Measurements from ENCODE around the gene GNAQ.
"Not testable (repeated sequence)": the region's sequence is repeated elsewhere in the genome, so short reads cannot be mapped to it uniquely, and the experiment has no call there.

Gene GNAQ

DNA sequence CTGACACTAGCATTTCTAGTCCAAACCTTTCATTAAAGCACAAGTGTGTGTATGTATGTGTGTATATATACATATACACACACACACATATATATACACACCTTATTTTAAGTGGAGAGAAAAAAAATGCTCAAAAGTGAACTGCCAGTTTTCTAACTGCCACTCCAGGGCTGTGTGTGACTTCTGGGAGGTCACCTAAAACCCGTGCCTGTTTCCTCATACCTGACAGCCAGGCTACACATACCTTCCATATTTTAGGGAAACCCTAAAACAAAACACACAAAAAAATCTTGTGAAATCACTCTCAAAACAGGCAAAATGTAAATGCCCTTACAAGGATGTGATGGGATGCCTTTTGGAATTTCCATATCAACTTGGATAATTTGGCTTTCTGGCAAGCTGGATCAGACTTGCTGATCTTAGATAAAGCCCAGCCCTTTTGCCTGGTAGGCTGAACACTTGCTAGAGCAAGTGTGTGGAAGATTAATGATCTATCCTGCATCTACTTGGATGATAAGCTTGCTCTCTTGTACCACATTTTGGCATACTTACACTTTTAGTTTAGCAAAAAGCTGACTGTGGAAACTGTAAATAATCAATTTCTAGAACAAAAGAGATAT is 127.8 kb downstream of the GNAQ start:
- DNase-seq = no peak

DNA sequence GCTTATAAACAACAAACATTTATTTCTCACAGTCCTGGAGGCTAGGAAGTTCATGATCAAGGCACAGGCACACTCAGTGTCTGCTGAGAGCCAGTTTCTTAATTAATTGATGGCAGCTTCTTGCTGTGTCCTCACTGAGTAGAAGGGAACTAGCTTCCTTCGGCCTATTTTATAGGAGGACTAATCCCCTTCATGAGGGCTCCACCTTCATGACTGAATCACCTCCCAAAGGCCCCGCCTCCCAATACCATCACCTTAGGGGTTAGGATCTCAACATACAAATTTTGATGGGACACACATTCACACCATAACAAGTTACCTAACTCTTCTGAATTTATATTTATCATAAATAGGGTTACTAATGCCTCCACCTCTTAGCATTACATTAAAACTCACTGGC is 129.8 kb downstream of the GNAQ start:
- DNase-seq = no peak

DNA sequence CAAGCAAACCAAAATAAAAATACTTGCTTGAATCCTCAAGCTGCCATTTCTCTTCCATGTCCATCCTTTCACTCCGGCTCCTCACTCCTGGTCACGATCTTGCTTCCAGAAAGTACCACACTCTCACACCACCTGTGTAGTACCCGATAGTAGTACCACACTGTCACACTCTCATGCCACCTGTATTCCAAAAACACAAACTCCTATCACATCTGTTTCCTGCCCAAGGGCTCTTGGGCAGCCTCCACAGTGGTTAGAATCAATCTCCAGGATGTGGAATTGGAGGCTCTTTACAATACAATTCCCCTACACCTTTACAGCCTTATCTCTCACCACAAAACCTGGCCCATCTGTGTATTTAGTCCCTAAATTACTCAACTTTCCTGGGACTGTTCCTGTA is 130.6 kb downstream of the GNAQ start:
- no peak for DNase-seq

DNA sequence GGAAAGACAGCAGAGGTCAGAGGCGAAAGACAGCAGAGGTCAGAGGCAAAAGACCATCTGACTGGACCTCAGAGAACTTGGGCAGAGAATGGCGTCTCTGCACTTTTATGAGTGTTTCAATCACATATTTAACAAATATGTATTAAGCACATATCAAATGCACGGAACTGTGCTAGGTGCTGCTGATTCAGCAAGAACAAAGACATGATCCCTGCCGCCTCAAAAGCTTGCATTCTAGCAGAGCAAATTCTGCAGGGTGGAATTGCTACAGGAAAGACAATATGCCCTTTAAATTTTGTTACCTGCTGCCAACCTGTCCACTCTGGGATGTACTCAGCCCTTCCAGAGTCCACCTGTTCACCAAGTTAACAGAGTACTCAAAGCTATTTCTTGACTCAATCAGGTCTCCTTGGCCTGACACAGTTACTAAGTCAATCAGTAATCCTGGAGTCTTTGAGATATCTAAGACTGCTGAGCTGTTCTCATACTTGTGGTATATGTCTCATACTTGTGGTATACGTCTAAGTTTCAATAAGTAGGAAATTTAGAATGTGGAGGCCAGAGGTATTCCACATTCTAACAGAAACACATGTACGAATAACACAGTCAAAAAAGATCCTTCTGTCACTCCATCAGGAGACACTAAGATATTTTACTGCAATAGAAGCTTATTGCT is 131.8 kb downstream of the GNAQ start:
- DNase-seq = no peak

DNA sequence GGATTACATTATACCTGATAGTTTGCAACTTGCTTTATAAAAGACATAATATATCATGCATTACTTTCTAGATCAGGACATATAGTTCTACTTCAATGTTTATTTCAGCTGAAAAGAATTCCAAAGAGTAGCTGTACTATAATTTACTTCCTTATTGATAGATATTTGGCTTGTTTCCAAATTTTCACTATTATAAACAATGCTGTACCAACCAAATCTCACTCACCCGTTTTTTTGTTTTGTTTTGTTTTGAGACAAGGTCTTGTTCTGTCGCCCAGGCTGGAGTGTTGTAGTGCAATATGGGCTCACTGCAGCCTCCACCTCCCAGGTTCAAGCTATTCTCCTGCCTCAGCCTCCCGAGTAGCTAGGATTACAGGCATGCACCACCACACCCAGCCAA is 132.7 kb downstream of the GNAQ start:
- no peak for DNase-seq

DNA sequence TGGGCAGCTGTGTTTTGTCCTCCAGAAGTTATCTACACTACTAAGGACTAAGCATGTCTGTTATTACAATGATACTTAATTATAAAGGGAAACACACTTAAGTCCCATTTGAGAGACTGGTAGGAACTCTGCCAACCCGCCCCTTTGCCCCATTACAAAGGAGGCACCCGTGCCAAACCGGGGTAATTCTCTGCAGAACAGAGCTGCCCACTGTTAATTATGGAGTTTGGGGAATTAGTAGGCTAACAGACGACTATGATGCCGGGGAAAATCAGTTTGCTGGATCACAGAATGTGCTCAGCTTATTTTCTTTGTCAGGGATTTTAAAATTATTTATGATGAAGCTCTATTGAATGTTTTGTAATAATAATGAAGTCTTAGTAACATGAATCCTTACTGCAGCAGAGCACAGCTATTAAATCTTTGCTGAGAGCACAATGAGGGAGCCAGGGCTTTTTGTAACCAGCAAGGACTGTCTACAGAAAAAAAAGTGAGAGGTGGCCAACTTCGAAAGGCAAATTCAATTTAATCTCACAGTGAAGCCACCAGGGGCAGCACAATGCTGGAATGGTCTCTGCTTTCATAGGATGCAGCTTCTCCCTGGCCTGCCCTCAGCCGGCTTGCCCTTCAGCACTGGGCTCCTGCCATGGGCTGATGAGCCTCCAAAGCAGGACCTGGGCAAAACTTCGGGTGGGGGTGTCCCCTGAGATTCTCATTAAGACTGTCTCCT is 134.5 kb downstream of the GNAQ start:
- no peak for DNase-seq

DNA sequence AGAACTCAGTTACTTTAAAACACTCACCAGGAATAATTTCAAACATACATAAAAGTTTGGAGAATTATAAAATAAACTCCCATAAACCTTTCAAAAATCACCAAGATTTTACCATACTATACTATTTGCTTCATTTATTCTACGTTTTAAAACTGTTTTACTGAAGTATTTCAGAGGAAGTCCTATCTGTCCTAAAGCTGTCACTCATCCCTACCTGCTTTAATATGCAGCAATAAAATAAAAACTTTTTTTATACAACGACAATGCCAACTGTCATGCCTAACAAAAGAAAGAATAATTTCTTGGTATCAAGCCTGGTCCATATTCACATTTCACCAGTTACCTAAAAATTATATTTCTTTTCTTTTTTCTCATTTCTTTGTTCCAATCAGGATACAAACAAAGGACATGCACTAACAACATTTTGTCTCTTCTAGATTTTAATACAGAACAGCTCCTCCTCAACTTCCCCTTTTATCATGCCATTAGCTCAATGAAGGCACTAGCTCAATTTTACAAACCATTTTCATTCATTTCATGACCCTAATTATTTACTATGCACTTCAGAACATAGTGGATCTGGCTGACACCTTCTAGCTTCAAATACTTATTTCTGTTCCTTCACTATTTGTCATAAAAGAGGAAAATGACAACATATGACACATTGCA is 135.2 kb downstream of the GNAQ start:
- no peak for DNase-seq

DNA sequence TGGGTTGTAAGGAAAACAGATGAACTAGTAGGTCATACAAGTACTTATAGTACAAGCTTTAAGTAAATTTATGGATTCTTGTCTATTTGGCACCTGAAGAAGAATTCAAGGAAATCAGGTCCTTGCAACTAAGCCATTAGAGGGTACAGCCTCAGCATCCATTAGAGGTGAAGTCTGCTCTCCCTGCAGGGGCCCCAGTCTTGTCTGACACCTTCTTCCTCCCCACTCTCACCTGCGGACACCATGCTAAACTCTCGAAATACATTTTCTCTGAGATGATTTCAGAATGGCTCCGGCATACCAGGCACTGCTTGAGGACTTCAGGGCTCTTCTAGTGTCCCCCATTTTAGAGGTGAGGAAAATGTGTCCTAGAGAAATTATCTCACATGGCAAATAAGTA is 137.9 kb downstream of the GNAQ start:
- DNase-seq = no peak

DNA sequence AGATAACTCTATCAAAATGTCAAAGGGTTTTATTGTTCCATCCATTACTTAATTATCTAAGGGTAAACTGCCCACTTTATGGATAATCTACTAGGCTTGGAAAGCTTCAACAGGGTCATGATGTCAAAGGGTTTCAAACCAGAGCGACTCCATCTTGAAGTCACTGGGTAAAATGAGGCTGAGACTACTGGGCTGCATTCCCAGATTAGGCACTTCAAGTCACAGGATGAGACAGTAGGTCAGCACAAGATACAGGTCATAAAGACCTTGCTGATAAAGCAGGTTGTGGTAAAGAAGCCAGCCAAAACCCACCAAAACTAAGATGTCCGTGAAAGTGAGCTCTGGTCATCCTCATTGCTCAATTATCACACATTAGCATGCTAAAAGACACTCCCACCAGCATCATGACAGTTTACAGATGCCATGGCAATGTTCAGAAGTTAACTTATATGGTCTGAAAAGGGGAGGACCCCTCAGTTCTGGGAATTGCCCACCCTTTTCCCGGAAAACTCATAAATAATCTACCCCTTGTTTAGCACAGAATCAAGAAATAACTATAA is 138.6 kb downstream of the GNAQ start:
- DNase-seq = no peak

DNA sequence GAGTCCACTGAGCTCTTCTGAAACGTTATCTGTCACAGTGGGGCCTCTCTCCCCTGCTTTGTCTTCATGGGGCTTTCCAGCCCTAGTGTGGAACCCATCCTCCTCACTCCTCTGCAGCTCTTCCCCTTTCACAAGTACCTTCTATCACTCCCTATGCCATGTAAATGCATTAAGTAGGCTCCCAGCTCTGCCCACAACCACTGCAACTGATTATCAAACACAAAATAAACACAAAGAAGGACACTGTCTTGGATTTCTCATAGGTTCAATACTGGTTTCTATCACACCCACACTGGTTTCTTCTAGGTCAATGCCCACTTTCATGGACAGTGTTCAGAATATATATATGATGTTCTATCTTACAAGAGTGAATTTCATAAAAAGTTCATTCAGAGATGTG is 139.4 kb downstream of the GNAQ start:
- no peak for DNase-seq

DNA sequence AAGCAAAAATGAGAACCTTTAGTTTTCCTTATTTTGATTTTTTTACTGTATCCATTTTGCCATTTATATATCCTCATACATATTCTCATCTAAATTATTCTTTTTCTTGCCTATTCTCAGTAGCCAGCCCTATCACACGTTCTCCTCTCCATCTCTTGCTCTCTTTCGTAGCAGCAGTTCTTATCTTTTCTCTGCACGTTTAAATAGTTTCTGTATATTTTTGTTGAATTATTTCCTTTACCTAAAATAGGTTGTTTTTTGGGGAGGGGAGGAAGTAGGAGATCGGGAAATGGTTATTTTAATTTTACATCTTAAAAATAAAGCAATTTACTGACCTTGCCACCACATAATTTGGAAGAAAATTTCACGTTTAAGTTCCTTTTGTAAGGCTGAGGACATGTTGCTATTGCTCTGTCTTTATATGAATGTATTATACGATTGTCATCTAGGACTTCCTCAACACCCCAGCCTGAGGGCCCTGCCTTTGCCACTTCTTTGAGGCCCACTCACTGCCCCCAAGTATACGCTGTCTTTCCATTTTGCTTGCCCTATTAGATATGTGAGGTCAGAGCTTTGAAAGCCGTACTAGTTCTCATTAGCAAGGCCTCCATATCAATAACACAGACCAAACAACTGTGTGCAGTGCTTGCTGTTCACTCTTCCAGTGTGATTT is 140.3 kb downstream of the GNAQ start:
- no peak for DNase-seq

DNA sequence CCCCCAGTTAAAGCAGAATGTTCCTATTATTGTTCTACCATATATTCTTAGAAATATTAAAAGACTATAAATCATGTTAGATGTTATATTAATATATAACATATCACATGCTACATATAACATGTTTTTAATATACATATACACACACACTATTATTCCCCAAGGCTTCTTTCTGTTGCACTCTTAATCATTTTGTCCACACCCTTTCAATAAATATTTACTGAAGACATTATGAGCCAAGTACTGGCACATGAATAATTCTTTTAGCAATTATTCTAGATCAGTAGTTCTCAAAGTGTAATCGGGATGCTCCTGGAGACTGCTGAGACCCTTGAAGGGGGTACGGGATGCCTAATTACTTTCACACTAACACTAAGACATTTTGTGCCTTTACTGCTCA is 143.9 kb downstream of the GNAQ start:
- DNase-seq = no peak

DNA sequence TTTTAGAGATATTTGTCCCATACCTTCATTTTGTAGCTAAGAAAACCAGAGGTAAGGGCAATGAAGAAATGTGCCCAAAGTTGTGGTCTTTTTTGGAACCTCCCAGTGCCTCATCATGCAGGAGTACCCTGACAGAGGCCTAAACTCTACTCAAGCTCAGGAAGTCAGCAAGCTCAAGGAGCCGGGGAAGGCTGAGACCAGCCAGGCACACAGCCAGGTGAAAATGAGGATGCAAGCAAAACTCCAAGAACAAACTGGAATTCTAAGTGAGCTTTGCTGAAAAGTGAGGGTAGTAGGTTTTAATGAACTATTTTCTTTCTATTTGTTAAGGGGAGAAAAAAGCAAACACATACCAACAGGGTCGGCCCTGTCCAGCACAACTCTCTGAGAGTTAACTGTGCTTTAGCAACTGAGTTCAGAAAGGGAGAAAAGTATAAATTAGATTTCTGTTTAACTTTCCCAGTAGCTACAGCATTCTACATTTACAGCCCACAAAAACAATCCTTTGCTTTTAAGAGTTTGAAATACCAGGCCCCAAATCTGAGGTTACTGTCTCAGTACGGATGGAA is 146.4 kb downstream of the GNAQ start:
- no peak for DNase-seq

DNA sequence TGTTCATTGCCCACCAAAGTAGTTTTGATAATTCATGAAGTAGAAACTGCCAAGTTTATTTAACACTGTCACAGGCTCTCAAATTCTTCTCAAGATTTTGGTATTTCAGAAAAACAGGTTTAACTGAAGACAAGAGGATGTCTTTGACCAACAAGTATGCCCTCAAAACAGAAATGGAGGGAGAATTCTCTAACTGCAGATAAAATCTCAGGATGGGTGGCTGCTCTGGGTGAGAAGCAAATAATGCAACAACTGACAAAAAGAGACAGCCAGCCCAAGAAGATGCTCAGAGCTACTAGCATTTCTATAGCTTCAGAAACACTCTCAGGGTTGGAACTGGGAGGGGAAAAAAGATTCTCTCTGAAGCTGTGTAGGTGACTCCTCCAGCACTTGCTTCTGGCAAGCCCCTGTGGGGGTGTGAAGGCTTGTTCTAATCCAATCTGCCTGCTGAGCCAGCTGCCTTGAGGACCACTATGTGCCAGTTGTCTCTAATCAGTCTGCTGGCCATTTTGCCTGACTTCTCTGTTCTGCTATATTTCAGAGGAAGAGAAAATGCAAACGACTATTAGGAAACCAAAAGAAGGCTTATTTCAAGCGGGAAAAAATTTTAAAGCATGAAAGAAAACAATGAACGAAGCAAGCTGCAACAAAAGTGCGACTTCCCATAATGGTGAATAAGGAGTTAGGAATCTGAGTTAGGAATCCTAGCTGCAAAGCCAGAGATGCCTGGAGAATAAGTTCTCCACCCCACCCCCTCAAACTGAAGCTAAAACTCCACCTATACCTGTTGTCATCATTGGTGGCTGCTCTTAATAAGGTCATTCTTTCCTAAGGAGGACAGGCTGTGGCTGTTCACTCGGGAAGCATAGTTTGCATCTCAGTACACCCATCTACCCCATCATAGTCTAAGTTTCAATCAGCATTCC is 147.5 kb downstream of the GNAQ start:
- DNase-seq = no peak

DNA sequence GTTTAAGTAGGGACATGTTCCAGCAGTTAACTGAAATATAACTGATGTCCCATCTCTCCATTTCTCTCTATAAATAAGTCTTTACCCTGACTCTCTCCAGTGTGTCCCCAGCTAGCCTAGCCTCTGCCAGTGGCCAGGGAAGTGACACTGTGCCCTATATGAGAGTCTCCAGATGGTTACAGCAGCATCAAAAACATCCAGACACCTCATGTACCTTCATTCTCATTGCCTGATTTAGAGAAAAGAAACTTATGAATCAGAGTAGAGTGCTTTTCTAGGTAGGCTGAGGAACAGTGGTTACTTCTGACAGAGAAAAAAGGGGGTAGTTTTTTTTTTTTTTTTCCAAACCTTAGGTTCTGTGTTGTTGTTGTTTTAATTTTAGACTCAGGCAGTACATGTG is 148.5 kb downstream of the GNAQ start:
- DNase-seq = no peak

DNA sequence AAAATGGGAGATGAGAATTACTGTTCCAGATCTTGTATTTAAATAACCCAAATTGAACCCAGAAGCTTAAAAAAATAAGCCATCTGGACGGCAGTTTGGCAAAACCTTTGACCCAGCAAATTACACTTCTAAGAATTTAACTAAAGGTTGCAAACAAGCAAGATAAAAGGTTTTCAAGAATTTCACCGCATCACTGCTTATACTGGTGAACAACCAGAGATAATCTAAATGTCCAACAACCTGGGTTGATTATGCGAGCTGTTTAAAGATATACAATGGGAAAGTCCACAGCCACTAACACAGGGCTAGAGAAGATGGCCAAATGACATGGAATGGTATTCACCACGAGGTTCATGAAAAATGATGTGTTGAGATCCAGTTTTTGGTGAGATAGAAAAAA is 149.3 kb downstream of the GNAQ start:
- no peak for DNase-seq

DNA sequence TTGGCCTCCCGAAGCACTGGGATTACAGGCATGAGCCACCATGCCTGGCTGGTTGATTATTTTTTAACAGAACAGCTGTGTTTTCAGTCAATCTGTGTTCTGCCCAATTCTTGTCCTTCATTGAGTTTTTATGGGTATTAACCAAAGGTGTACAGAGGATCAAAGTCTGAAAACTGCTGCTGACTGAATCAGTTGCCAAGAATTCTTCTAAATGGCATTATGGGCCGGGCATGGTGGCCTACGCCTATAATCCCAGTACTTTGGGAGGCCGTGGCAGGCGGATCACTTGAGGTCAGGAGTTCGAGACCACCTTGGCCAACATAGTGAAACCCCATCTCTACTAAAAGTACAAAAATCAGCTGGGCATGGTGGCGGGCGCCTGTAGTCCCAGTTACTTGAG is 150.0 kb downstream of the GNAQ start:
- not testable (repeated sequence) for DNase-seq

DNA sequence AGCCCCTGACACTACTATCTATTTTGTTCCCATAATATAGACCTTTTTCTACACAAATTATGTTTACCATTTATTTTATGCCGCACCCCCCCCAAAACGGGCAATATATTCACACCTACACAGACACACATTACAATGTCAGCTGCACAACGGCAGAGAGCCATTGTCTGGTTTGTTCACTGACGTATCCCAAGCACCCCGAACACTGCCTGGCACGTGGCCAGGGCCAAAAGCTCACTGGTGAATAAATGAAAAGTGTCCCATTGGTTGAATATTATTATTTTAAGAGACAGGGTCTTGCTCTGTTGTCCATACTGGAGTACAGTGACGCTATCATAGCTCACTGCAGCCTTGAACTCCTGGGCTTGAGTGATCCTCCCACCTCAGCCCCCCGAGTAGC is 150.5 kb downstream of the GNAQ start:
- DNase-seq = no peak

DNA sequence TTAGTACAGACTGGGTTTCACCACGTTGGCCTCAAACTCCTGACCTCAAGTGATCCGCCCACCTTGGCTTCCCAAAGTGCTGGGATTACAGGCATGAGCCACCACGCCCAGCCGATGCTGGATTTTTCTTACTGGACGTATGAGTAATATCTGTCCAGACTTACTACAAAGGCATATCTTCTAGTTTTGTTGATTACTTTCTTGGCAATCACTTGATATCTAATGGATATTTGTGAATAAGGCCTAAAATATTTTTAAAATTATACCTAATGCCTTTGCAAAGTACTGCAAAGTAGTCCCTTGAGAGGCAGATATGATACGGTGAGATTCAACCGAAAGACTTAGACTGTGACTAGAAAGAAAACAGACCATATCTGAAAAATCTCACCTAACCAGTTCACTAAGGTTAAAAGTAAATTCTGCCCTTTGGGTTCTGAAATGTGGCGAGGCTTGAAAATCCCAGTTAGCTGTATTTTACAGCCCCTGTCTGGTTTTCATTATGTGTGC is 152.1 kb downstream of the GNAQ start:
- no peak for DNase-seq

DNA sequence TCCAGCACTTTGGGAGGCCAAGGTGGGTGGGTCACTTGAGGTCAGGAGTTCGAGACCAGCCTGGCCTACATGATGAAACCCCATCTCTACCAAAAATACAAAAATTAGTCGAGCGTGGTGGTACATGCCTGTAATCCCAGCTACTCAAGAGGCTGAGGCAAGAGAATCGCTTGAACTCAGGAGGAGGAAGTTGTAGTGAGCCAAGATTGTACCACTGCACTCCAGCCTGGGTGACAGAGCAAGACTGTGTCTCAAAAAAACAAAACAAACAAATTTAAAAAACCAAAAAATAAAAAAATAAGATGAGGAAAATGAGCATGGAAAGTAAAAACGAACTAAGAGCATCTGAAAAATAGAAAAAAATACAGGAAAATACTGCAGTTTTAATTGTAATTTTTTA is 152.8 kb downstream of the GNAQ start:
- DNase-seq = not testable (repeated sequence)

DNA sequence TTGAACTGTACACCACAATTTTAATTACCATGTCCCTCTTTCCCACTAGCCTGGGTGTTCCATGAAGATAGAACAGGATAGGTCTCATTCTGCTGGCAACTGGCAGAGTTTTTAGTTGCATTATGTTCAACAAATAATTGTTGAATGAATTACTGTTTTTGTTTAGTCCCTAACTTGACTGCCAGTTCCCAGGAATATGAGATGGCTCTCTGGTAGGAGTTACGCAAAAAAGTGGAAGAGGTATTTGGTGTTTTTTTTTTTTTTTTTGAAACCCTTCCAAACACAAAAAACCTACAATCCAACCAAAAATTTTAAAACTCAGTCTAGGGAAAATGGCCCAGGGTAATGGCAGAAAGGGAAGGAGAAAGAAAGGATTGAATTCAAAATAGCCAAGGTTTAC is 153.6 kb downstream of the GNAQ start:
- DNase-seq = no peak
